ENCODE measurements around the gene CNP.

DNA sequence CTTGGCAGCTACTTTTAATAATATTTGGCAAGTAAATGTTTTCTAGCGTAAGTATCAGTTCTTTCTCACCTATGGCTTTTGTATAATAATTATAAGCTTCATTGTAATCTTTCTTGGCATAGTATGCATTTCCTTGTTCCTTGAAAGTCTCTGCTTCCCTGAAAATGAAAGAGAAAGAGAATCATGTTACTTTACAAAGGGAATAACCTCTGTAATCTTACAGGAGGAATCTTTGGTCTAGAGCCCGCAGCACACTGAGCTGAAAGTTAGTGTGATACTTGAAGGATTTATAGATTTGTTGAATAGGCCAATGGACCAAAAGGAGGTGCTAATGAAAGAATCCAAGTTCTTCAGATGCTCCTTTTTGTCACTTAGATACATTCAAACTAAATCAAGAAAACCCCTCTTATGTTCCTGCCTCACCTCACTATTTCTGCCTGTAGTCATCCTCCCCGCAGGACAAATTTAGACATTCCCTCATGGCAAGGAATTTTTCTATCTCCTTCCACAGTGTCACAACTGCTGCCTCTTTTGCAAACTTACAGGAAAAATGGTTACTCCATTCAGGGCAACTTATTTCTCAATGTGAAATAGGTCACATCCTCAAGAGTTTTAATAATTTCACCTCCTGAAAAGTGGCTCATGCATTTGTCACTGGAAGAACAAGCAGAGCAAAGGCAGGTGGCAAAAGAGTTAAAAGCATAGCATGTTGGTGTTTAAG, 34.0 kb downstream of the CNP start:
- TF ChIP-seq, protein P1, sequence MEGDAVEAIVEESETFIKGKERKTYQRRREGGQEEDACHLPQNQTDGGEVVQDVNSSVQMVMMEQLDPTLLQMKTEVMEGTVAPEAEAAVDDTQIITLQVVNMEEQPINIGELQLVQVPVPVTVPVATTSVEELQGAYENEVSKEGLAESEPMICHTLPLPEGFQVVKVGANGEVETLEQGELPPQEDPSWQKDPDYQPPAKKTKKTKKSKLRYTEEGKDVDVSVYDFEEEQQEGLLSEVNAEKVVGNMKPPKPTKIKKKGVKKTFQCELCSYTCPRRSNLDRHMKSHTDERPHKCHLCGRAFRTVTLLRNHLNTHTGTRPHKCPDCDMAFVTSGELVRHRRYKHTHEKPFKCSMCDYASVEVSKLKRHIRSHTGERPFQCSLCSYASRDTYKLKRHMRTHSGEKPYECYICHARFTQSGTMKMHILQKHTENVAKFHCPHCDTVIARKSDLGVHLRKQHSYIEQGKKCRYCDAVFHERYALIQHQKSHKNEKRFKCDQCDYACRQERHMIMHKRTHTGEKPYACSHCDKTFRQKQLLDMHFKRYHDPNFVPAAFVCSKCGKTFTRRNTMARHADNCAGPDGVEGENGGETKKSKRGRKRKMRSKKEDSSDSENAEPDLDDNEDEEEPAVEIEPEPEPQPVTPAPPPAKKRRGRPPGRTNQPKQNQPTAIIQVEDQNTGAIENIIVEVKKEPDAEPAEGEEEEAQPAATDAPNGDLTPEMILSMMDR (conservative IDR thresholded peaks at IDR 0.05 in 1 of 2, IDR thresholded peaks at IDR 0.05 in 1 of 2; ENCODE audit: low read depth in 1 of 2, low read length in 2 of 2): no peak
- no peak for TF ChIP-seq EZH2 (IDR thresholded peaks at IDR 0.05; ENCODE audit: low read length, missing control alignments)

Measured in fibroblast of lung (primary cell).